ENCODE data around the gene RSAD1.
"Not testable (repeated sequence)": the region's sequence is repeated elsewhere in the genome, so short reads cannot be mapped to it uniquely, and the experiment has no call there.

Gene RSAD1

DNA sequence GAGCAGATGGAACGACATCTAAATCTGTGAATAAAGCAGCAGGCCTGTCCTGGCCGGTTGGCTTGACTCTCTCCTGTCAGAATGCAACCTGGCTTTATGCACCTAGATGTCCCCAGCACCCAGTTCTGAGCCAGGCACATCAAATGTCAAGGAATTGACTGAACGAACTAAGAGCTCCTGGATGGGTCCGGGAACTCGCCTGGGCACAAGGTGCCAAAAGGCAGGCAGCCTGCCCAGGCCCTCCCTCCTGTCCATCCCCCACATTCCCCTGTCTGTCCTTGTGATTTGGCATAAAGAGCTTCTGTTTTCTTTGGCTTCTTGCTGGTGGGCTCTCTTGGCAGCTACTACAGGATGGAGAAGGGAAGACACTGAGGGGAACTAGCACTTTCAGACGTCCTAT, 4.1 kb upstream of the RSAD1 start:
- DNase-seq (ENCODE audit: extremely low read depth, low read depth): no peak
- TF ChIP-seq, protein P1, sequence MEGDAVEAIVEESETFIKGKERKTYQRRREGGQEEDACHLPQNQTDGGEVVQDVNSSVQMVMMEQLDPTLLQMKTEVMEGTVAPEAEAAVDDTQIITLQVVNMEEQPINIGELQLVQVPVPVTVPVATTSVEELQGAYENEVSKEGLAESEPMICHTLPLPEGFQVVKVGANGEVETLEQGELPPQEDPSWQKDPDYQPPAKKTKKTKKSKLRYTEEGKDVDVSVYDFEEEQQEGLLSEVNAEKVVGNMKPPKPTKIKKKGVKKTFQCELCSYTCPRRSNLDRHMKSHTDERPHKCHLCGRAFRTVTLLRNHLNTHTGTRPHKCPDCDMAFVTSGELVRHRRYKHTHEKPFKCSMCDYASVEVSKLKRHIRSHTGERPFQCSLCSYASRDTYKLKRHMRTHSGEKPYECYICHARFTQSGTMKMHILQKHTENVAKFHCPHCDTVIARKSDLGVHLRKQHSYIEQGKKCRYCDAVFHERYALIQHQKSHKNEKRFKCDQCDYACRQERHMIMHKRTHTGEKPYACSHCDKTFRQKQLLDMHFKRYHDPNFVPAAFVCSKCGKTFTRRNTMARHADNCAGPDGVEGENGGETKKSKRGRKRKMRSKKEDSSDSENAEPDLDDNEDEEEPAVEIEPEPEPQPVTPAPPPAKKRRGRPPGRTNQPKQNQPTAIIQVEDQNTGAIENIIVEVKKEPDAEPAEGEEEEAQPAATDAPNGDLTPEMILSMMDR (IDR thresholded peaks at IDR 0.05; ENCODE audit: low read depth, low read length): no peak

DNA sequence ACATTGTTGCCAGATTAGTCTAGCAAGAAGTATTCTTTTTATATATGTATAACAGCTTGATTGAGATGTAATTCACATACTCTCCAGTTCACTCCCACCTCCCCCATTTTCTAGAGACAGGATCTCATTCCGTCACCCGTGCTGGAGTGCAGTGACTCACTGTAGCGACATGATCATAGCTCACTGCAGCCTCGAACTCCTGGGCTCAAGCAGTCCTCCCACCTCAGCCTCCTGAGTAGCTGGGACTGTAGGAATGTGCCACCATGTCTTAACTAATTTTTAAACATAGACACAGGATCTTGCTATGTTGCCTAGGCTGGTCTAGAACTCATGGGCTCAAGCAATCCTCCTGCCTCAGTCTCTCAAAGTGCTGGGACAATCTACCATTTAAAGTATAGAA, 3.3 kb upstream of the RSAD1 start:
- TF ChIP-seq, protein P1 (IDR thresholded peaks at IDR 0.05; ENCODE audit: low read depth, low read length): no peak
- DNase-seq (ENCODE audit: extremely low read depth, low read depth): no peak

DNA sequence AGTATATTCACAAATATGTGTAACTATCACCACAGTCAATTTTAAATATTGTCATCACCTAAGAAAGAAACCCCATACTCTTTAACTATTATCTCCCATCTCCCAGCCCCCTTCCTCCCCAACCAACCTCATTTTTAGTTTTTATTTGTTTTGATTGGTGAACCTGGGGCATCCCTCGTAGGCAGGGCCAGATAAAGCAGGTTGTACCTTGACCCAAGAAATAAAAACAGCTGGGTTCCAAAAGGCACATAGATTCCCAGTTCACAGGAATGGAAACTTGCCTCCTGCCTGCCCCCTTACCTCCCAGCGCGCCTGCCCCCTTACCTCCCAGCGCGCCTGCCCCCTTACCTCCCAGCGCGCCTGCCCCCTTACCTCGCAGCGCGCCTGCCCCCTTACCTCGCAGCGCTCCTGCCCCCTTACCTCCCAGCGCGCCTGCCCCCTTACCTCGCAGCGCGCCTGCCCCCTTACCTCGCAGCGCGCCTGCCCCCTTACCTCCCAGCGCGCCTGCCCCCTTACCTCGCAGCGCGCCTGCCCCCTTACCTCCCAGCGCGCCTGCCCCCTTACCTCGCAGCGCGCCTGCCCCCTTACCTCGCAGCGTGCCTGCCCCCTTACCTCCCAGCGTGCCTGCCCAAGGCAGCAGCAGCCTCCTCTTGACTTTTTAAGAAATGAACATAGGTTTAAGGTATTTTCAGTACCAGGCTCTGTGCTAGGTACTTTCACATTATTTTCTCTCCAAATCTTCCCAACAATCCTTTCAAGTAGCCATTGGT, 2.7 kb upstream of the RSAD1 start:
- DNase-seq (ENCODE audit: extremely low read depth, low read depth): not testable (repeated sequence)

DNA sequence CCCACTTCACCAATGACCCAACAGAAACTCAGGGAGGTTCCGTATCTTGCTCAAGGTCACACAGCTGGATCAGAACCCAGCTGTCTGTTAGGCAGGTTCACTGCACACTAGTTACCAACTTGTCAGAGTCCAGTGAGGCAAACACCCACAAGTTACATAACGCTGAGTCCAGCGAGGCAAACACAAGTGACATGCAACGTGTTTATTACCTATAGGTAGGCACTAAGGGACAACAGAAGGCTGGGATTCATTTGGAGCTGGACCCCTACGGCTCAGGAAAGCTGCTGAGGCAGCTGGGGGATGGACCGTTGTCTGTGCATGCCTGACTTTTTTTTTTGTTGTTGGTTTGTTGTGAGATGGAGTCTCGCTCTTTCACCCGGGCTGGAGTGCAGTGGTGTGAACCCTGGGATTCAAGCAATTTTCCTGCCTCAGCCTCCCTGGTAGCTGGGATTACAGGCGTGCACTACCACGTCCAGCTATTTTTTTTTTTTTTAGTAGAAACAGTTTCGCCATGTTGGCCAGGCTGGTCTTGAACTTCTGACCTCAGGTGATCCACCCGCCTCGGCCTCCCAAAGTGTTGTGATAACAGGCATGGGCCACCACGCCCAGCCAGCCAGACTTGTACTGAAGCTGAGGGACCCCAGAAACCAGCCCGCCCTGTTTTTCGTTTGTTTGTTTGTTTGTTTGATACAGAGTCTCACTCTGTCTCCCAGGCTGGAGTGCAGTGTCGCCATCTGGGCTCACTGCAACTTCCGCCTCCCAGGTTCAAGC, 1.9 kb upstream of the RSAD1 start:
- TF ChIP-seq, protein P1 (IDR thresholded peaks at IDR 0.05; ENCODE audit: low read depth, low read length): no peak
- DNase-seq (ENCODE audit: extremely low read depth, low read depth): no peak

DNA sequence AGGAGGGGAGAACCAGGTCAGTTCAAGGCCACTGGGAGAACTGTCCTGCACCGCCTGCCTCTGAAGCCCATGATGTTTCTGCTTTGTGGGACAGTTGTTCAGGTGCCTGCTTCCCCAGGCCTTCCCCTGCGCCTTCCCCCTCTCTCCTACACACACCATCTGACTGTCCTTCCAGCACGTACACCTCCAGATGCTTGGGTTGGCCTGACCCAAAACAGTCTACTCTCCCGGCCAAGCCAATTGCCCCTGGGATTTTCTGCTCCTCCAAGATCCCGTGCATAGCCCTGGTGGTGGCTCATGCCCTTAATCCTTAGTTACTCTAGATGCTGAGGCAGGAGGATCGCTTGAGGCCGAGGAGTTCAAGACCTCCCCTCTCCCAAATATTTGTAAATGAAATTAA, 684 bp upstream of the RSAD1 start:
- no peak for DNase-seq (ENCODE audit: extremely low read depth, low read depth)
- TF ChIP-seq, protein P1 (IDR thresholded peaks at IDR 0.05; ENCODE audit: low read depth, low read length): no peak

DNA sequence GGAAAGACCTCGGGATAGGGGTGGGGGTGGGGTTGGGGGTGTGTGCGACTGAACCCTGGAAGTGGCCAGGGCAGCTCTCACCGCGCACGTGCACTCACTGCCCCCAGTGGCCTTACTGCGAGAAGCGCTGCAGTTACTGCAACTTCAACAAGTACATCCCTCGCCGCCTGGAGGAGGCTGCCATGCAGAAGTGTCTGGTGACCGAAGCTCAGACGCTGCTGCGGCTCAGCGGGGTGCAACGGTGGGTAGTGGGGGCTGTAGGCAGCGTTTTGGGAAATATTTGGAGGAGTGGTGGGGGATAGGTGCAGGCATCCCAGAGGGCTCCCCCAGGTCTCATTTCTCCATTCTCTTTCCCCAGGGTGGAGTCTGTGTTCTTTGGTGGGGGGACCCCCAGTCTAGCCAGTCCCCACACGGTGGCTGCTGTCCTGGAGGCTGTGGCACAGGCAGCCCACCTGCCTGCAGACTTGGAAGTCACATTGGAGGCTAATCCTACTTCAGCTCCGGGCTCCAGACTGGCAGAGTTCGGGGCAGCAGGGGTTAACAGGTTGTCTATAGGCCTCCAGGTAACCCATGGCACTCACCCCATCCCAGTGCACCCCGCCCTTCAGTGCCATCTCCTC, 972 bp downstream of the RSAD1 start:
- peak; percentile 54 for DNase-seq (ENCODE audit: extremely low read depth, low read depth)
- TF ChIP-seq, protein P1 (IDR thresholded peaks at IDR 0.05; ENCODE audit: low read depth, low read length): peak; percentile 56

DNA sequence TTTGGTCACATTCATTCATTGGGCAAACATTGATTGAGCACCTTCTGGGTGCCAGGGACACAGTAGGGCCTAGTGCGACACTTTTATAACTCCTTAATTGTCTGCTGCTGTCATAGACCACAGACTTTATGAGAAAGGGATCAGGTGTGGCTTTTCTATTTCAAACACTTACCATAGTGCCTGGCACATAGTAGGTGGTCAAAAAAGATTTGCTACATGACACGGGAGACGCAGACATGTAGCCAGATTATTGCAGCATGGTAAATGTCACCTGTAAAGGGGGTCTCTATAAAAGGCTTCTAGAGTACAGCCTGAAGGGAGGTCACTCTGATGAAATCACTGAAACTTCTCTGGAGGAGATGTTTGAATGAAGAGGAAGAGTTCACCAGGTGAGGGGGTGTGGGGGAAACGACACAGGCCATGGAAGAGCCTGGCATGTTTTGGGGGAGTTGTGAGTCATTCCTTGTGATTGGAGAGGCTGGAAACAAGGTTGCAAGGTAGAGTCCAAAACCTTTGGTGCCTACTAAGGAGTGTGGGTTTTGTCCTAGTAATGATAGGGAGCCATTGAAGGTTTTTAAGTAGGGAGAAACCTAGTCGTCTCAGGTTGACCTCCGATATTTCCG, 1.6 kb downstream of the RSAD1 start:
- TF ChIP-seq, protein P1 (IDR thresholded peaks at IDR 0.05; ENCODE audit: low read depth, low read length): no peak
- DNase-seq (ENCODE audit: extremely low read depth, low read depth): no peak

All from AG09319 (cell line).